OCI-LY1 (cell line): ENCODE results near the gene ENO4.

Experiments
- EZH2 ChIP-seq: fragments of 200-600 bp; sonication (generic), shearing (Covaris generic); IDR thresholded peaks from 2 replicates; pipeline ENCODE4 v1.8.0; 2017; ENCODE audit warnings: borderline replicate concordance, mixed run types, mild to moderate bottlenecking, antibody characterized with exemption, low read length, moderate library complexity, mixed read lengths
- TF ChIP-seq, protein P1 (sequence below): fragments of 200-600 bp; sonication (generic), shearing (Covaris generic); IDR thresholded peaks from 2 replicates; pipeline ENCODE4 v1.5.1; 2017; ENCODE audit warnings: mild to moderate bottlenecking, antibody characterized with exemption, low read length, moderate library complexity, mixed read lengths

DNA sequence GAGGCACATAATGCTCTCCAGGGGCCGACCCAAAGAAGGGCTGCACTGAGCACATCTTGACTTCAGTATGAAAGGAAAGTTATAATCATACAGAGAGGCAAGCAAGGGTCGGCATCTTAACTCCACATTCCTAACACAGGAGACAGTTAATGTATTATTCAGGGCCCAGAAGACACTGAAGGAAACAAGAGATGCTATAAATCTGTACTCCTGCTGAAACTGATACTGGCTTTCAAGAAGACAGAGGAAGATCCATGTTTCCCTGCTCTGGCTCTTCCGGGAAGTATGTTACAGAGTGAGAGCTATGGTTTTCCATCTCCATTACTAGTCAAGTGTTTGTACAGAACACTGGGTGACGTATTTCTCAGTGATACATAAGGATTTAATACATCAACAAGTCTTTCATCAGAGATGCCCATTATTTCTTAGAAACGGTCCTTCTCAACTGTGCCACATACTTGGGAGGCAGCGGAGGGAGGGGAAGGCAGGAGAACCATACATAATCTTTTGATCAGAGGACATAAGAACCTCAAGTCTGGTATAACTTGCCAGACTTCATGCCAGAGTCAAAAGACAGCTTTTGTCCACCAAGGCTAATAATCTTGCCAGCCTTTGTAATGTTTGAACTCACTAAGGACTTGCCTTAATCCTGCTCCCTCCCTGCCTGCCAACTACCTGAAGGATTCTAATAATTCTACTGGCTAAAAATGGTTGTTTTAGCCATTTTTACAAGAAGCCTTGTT lies 58.1 kb downstream of the ENO4 start:
- TF ChIP-seq, protein P1, sequence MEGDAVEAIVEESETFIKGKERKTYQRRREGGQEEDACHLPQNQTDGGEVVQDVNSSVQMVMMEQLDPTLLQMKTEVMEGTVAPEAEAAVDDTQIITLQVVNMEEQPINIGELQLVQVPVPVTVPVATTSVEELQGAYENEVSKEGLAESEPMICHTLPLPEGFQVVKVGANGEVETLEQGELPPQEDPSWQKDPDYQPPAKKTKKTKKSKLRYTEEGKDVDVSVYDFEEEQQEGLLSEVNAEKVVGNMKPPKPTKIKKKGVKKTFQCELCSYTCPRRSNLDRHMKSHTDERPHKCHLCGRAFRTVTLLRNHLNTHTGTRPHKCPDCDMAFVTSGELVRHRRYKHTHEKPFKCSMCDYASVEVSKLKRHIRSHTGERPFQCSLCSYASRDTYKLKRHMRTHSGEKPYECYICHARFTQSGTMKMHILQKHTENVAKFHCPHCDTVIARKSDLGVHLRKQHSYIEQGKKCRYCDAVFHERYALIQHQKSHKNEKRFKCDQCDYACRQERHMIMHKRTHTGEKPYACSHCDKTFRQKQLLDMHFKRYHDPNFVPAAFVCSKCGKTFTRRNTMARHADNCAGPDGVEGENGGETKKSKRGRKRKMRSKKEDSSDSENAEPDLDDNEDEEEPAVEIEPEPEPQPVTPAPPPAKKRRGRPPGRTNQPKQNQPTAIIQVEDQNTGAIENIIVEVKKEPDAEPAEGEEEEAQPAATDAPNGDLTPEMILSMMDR = no peak
- no peak for TF ChIP-seq EZH2
